Adrenal gland (tissue), 12 donors: ENCODE data around the gene RBM39. TPM values are rescaled to one million over a fixed set of nuclear protein-coding genes. Genes with fewer than 3 reads are reported as not detected.
A peak's percentile ranks its signal among the peaks of the same experiment; 100 is the strongest.

Experiments
- DNase-seq, 7 donors: peaks; one replicate each; pipeline ENCODE4 v3.0.0-alpha.2; 2019 to 2020
- H3K27ac ChIP-seq, 5 donors: fragments of 200-600 bp; sonication (generic) in 4 of 5; 1 replicate in 3 of 5; 2 replicates in 2 of 5; pipeline versions ENCODE4 v1.5.1 to v1.8.0; 2016 to 2020; ENCODE audit warnings: mild to moderate bottlenecking in 1 of 5
- H3K27me3 ChIP-seq: fragments of 200-600 bp; 2 replicates; pipeline ENCODE4 v1.8.0; 2021
- H3K36me3 ChIP-seq, 2 donors: fragments of 200-600 bp; replicated peaks in 1 of 2; 1 replicate in 1 of 2; 2 replicates in 1 of 2; pipeline versions ENCODE4 v1.5.1 to v1.8.0; 2018 to 2022
- H3K4me1 ChIP-seq, 2 donors: fragments of 200-600 bp; replicated peaks in 1 of 2; 1 replicate in 1 of 2; 2 replicates in 1 of 2; pipeline versions ENCODE4 v1.5.1 to v1.8.0; 2018 to 2021
- H3K4me3 ChIP-seq, 4 donors: fragments of 200-600 bp; sonication (generic) in 3 of 4; one replicate each; pipeline ENCODE4 v1.5.1; 2016 to 2018
- H3K9me3 ChIP-seq, 3 donors: fragments of 200-600 bp; sonication (generic) in 1 of 3; replicated peaks in 1 of 3; 1 replicate in 2 of 3; 2 replicates in 1 of 3; pipeline versions ENCODE4 v1.5.1 to v1.8.0; 2016 to 2021
- CTCF ChIP-seq, 6 experiments: fragments of 450-650 bp in 4 of 6; fragments of 200-600 bp in 2 of 6; sonication (generic) in 1 of 6; IDR thresholded peaks; 1 replicate in 5 of 6; 2 replicates in 1 of 6; pipeline versions ENCODE4 v1.5.1 to v1.8.0; 2016 to 2021; ENCODE audit warnings: antibody characterized with exemption in 6 of 6, mild to moderate bottlenecking in 2 of 6, moderate library complexity in 1 of 6
- POLR2A ChIP-seq, 2 donors: fragments of 450-650 bp; IDR thresholded peaks; one replicate each; pipeline ENCODE4 v1.6.1; 2017; ENCODE audit warnings: antibody characterized with exemption in 2 of 2, mild to moderate bottlenecking in 2 of 2, moderate library complexity in 1 of 2
- WGBS, 4 donors: extraction: QIAGEN DNeasy Blood & Tissue Kit in 2 of 4; methylation state at CpG; one replicate each; pipeline versions ENCODE4 v1.1.5 to v1.1.7; 2013 to 2017; 5-methylcytosine and 5-hydroxymethylcytosine counted together
- intact Hi-C, 2 donors: fragments of 100-400 bp; cut with DNase I; formaldehyde crosslinking; loops; one replicate each; pipeline versions ENCODE4 v1.14.1 to v1.15.0; 2022 to 2023
- polyA plus RNA-seq, 3 donors: library from polyadenylated mRNA; stranded (reverse); fragments of 200-250 nt in 2 of 3; fragments of 350-450 nt in 1 of 3; fragmentation: Illumina TruSeq in 1 of 3; extraction: RNeasy Lipid Tissue Mini Kit (QIAGEN cat#74804) in 1 of 3; gene quantifications; one replicate each; pipeline ENCODE4 v1.2.3, GENCODE V29; 2013 to 2014
- total RNA-seq, 9 donors: library from RNA; depleted of rRNA in 4 of 9; stranded (reverse); fragments of >200 nt in 4 of 9; fragments of 120-200 nt in 1 of 9; fragmentation: NEBNext Ultra II Directional in 1 of 9; extraction: Animal tissue kit (Norgen Biotek cat#: 25700) in 1 of 9; gene quantifications; one replicate each; pipeline versions ENCODE4 v1.1.0 to v1.2.4, GENCODE V29; 2013 to 2023
- donor health status: healthy with polysubstance abuse.
- donor health status: Bipolar disorder and iron deficiency.
- donor health status: DM: yes; HTN: yes; CAD: no.
- donor health status: DM: no; HTN: no; CAD: no.
- donor health status: DM: no; HTN: no; CAD: no.
- donor health status: DM: yes; HTN: yes; CAD: no.

Gene RBM39
- total and polyA plus RNA-seq, 12 donors = 111 to 714 (median 267) TPM

- H3K27me3 ChIP-seq = no peaks in the 10 kb centered on the region
- peaks cover 0 to 17% of the 10 kb centered on the region in 2 donors for H3K36me3 ChIP-seq
- peak overlapping the region in 1 of 4 donors; percentile 73 for H3K4me3 ChIP-seq
- H3K27ac ChIP-seq = peak overlapping the region; percentile 93 to 100 (median 96)
- intact Hi-C loops = no loop called here
- TF ChIP-seq POLR2A (IDR thresholded peaks at IDR 0.05) = no peak
- no peak for TF ChIP-seq CTCF (IDR thresholded peaks at IDR 0.05)
- DNase-seq = peak in 3 of 7 donors; percentile 21 to 33 (median 33)
- peaks cover 21 to 30% of the 10 kb centered on the region in 2 donors for H3K4me1 ChIP-seq
- 35 to 45% (median 41%) methylated on average over 15 of the region's 15 CpGs for WGBS, 4 donors
- H3K9me3 ChIP-seq = no peaks in the 10 kb centered on the region
Measured at GRCh38 chr20:35743693-35744491, 1.8 kb upstream of the RBM39 start.

GRCh38 chr20:35742741-35743523 is 872 bp upstream of the RBM39 start:
- no peaks in the 10 kb centered on the region for H3K9me3 ChIP-seq
- WGBS, 4 donors = 0 to 1% (median 1%) methylated on average over 8 of the region's 8 CpGs
- peak overlapping the region in 3 of 4 donors; percentile 49 to 76 (median 73) for H3K4me3 ChIP-seq
- H3K36me3 ChIP-seq = peaks cover 0 to 26% of the 10 kb centered on the region in 2 donors
- H3K4me1 ChIP-seq = peaks cover 29 to 40% of the 10 kb centered on the region in 2 donors
- TF ChIP-seq CTCF (IDR thresholded peaks at IDR 0.05) = no peak
- peak in 1 of 2 donors; percentile 20 for TF ChIP-seq POLR2A (IDR thresholded peaks at IDR 0.05)
- no peaks in the 10 kb centered on the region for H3K27me3 ChIP-seq
- intact Hi-C loops = no loop called here
- DNase-seq = peak in 1 of 7 donors; percentile 20
- peak overlapping the region; percentile 93 to 100 (median 96) for H3K27ac ChIP-seq

GRCh38 chr20:35739294-35740163 is 2.5 kb downstream of the RBM39 start:
- H3K4me3 ChIP-seq = peak overlapping the region in 1 of 4 donors; percentile 79
- TF ChIP-seq POLR2A (IDR thresholded peaks at IDR 0.05) = no peak
- peak in 4 of 6 experiments; percentile 17 to 36 (median 26) for TF ChIP-seq CTCF (IDR thresholded peaks at IDR 0.05)
- H3K27me3 ChIP-seq = no peaks in the 10 kb centered on the region
- WGBS, 4 donors = 20 to 34% (median 30%) methylated on average over 7 of the region's 7 CpGs
- peaks cover 43 to 74% of the 10 kb centered on the region in 2 donors for H3K4me1 ChIP-seq
- H3K9me3 ChIP-seq = no peaks in the 10 kb centered on the region
- peaks cover 0 to 60% of the 10 kb centered on the region in 2 donors for H3K36me3 ChIP-seq
- intact Hi-C loops = no loop called here
- peak in 2 of 7 donors; percentile 23 to 28 for DNase-seq
- H3K27ac ChIP-seq = peak overlapping the region in 2 of 5 donors; percentile 100
